ENCODE results near the gene SLC9A3. TPM values are rescaled to one million over a fixed set of nuclear protein-coding genes. Genes with fewer than 3 reads are reported as not detected.

SLC9A3 gene
- polyA plus RNA-seq, 1 experiment, result 0.76 TPM

GRCh38 chr5:453725-454481, 70.3 kb downstream of the SLC9A3 start:
- Histone ChIP-seq H3K9me3 (ENCODE audit: control insufficient read depth, insufficient read depth, low read length) (no peaks in the 10 kb centered on the region; the same call in 1 of the 2 replicates), H3K27me3 (ENCODE audit: control insufficient read depth, insufficient read depth, low read length) (no peaks in the 10 kb centered on the region), H3K27ac (ENCODE audit: low read depth, low read length) (no peak overlapping the region), H3K4me3 (ENCODE audit: low read depth, low read length) (no peak overlapping the region)
- TF ChIP-seq, protein P1, sequence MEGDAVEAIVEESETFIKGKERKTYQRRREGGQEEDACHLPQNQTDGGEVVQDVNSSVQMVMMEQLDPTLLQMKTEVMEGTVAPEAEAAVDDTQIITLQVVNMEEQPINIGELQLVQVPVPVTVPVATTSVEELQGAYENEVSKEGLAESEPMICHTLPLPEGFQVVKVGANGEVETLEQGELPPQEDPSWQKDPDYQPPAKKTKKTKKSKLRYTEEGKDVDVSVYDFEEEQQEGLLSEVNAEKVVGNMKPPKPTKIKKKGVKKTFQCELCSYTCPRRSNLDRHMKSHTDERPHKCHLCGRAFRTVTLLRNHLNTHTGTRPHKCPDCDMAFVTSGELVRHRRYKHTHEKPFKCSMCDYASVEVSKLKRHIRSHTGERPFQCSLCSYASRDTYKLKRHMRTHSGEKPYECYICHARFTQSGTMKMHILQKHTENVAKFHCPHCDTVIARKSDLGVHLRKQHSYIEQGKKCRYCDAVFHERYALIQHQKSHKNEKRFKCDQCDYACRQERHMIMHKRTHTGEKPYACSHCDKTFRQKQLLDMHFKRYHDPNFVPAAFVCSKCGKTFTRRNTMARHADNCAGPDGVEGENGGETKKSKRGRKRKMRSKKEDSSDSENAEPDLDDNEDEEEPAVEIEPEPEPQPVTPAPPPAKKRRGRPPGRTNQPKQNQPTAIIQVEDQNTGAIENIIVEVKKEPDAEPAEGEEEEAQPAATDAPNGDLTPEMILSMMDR (IDR thresholded peaks at IDR 0.05; ENCODE audit: low read depth, low read length), result no peak
- ChIA-PET POLR2A (no interaction called here), CTCF (interaction anchor here (1.9 kb wide), 1 partner anchor 137 kb away, joined by 4 read pairs; no protein-coding TSS in a partner anchor)
- DNase-seq (ENCODE audit: low read depth, low spot score), result no peak

DNA sequence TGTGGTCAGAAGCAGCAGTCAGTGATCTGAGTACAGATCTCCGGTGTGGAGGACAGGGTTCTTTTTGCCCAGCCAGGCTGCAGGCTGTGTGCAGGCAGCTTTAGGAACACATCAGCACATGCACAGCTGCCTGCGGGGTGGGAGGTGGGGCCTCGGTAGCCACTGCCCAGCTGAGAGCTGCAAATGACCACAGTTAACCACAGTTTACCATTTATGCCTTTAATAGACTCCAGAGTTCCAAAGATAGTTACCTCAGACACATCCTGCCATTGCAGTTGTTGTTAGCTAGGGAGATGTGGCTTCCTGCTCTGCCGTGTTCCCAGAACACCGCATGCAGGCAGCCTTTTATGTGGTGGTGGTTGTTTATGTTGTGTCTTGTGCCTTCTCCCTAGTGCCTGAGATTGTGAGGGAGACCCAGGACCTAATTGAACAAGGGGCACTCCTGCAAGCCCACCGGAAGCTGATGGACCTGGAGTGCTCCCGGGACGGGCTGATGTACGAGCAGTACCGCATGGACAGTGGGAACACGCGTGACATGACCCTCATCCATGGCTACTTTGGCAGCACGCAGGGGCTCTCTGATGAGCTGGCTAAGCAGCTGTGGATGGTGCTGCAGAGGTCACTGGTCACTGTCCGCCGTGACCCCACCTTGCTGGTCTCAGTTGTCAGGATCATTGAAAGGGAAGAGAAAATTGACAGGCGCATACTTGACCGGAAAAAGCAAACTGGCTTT, 71.1 kb downstream of the SLC9A3 start:
- no peak for DNase-seq (ENCODE audit: low read depth, low spot score)
- ChIA-PET CTCF (interaction anchor here (1.9 kb wide), 1 partner anchor 136 kb away, joined by 4 read pairs; no protein-coding TSS in a partner anchor), POLR2A (no interaction called here)
- Histone ChIP-seq H3K27me3 (ENCODE audit: control insufficient read depth, insufficient read depth, low read length) (no peaks in the 10 kb centered on the region), H3K27ac (ENCODE audit: low read depth, low read length) (no peak overlapping the region), H3K4me3 (ENCODE audit: low read depth, low read length) (no peak overlapping the region), H3K9me3 (ENCODE audit: control insufficient read depth, insufficient read depth, low read length) (no peaks in the 10 kb centered on the region; the same call in 1 of the 2 replicates)
- TF ChIP-seq, protein P1 (IDR thresholded peaks at IDR 0.05; ENCODE audit: low read depth, low read length), result no peak

DNA sequence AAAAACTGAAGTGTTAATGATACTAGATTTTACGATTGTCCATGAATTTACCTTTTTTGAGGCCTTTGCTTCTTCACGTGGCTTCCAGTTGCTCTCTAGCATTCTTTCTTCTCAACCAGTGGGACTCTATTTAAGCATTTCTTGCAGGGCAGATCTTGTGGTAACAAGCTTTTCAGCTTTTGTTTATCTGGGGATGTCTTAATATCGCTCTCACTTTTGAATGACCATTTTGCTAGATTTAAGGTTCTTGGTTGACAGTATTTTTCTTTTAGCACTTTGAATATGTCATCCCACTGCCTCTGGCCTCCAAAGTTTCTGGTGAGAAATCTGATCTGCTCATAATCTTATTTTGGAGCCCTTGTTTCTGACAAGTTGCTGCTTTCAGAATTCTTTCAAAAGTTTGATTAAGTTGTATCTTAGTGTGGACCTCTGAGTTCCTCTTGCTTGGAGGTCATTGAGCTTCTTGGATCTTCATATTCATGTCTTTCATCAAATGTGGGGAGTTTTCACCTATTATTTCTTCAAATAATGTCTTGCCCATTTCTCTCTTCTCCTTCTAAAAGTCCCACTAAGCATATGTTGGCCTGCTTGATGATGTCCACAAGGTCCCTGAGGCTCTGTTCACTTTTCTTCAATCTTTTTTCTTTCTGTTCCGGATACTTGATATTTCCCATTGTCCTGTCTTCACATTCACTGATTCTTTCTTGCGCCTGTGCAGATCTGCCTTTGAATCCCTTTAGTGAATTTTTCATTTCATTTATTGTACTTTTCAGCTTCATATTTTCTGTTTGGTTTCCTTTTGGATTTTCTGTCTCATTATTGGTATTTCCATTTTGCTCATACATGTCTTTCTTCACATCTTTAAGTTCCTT, 72.4 kb downstream of the SLC9A3 start:
- Histone ChIP-seq H3K4me3 (ENCODE audit: low read depth, low read length) (no peak overlapping the region), H3K27me3 (ENCODE audit: control insufficient read depth, insufficient read depth, low read length) (no peaks in the 10 kb centered on the region), H3K27ac (ENCODE audit: low read depth, low read length) (no peak overlapping the region), H3K9me3 (ENCODE audit: control insufficient read depth, insufficient read depth, low read length) (no peaks in the 10 kb centered on the region; the same call in 1 of the 2 replicates)
- CTCF ChIA-PET, result interaction anchor here (0.6 to 1.9 kb wide), 3 partner anchors 11 to 151 kb away, joined by 4 to 6 read pairs (median 4); no protein-coding TSS in a partner anchor
- TF ChIP-seq, protein P1 (IDR thresholded peaks at IDR 0.05; ENCODE audit: low read depth, low read length), result no peak
- POLR2A ChIA-PET, result no interaction called here
- no peak for DNase-seq (ENCODE audit: low read depth, low spot score)

DNA sequence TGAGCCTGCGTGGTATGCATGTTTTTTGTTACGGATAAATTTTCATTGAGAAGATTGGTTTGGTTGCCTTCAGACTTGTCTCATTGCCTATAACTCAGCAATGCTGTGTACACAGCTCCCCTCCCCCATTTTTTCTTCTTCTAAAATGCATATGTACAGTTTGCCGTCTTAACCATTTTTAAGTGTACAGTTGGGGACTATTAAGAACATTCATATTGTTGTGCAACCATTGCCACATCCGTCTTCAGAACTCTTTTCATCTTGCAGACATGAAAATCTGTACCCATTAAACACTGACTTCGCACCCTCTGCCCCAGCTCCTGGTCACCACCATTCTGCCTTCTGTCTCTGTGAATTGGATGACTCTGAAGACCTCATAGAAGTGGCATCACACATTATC, 75.1 kb downstream of the SLC9A3 start:
- ChIA-PET CTCF (interaction anchor here (5.1 kb wide), 1 partner anchor 132 kb away, joined by 38 read pairs; no protein-coding TSS in a partner anchor), POLR2A (no interaction called here)
- TF ChIP-seq, protein P1 (IDR thresholded peaks at IDR 0.05; ENCODE audit: low read depth, low read length), result no peak

More for the DNA sequence above, 75.1 kb downstream of the SLC9A3 start:
- Histone ChIP-seq H3K9me3 (ENCODE audit: control insufficient read depth, insufficient read depth, low read length) (no peaks in the 10 kb centered on the region), H3K27ac (ENCODE audit: low read depth, low read length) (no peak overlapping the region), H3K27me3 (ENCODE audit: control insufficient read depth, insufficient read depth, low read length) (no peaks in the 10 kb centered on the region), H3K4me3 (ENCODE audit: low read depth, low read length) (no peak overlapping the region)
- no peak for DNase-seq (ENCODE audit: low read depth, low spot score)

Measured in AG04450 (cell line).